SHP77 (cell line): ENCODE results near the gene OCIAD2.
"Not testable (repeated sequence)": the region's sequence is repeated elsewhere in the genome, so short reads cannot be mapped to it uniquely, and the experiment has no call there.

ENCODE experiments used
- DNase-seq, 2 experiments: peaks; one replicate each; lab custom pipeline; 2025; lab: John Stamatoyannopoulos, UW

Gene OCIAD2

GRCh38 chr4:48854395-48854683, 52.2 kb downstream of the OCIAD2 start:
- DNase-seq, result no peak

GRCh38 chr4:48853604-48854394, 52.8 kb downstream of the OCIAD2 start:
- no peak for DNase-seq

- DNase-seq, result no peak
These were observed 54.9 kb downstream of the OCIAD2 start for GRCh38 chr4:48851651-48852050.

GRCh38 chr4:48848799-48849198, 57.8 kb downstream of the OCIAD2 start:
- DNase-seq, result not testable (repeated sequence)

GRCh38 chr4:48844843-48845242, 61.7 kb downstream of the OCIAD2 start:
- no peak for DNase-seq

- DNase-seq, result no peak
These were observed 65.3 kb downstream of the OCIAD2 start for GRCh38 chr4:48841045-48841827.

- DNase-seq, result no peak
These were observed 69.9 kb downstream of the OCIAD2 start for GRCh38 chr4:48836658-48837057.
